ENCODE data around the gene ELL3.
"Not testable (repeated sequence)": the region's sequence is repeated elsewhere in the genome, so short reads cannot be mapped to it uniquely, and the experiment has no call there.

ELL3 gene, protein sequence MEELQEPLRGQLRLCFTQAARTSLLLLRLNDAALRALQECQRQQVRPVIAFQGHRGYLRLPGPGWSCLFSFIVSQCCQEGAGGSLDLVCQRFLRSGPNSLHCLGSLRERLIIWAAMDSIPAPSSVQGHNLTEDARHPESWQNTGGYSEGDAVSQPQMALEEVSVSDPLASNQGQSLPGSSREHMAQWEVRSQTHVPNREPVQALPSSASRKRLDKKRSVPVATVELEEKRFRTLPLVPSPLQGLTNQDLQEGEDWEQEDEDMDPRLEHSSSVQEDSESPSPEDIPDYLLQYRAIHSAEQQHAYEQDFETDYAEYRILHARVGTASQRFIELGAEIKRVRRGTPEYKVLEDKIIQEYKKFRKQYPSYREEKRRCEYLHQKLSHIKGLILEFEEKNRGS

DNA sequence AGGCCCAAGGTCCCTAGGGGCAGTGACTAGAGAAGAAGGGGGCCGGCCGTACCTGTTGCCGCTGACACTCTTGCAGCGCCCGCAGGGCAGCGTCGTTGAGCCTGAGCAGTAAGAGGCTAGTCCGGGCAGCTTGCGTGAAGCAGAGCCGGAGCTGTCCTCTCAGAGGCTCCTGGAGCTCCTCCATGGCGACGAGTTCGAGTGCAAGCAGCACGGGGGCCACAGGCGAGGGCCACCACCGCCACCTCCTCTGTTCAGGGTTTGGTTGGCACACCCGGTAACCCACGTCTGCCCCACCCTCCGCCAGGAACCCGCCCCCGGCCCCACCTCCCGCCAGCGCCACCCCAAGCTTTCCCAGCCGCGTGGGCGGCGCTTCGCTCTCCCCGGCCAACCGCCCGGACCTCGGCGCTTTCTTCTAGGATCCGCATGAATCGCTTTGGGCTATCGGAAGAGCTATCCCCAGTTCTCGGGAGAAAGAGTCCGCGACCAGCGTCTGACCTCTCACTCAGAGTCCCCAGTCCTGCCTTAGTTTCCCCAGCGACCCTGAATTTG, at the start of gene ELL3:
Gene ELL3, minus strand, starts transcription at position 249 of the 549 bp plus-strand sequence. Its CDS starts 65 bp downstream, at position 184.
- Histone ChIP-seq H3K27ac (peak within 1 kb of the TSS; percentile 90 to 94), H3K4me3 (peak within 1 kb of the TSS; percentile 72)
- peak; percentile 88 for DNase-seq (ENCODE audit: low spot score)
- TF ChIP-seq CTCF (IDR thresholded peaks at IDR 0.05), result no peak

GRCh38 chr15:43826029-43826507, 49.3 kb upstream of the ELL3 start:
- TF ChIP-seq CTCF (IDR thresholded peaks at IDR 0.05), result no peak
- peak overlapping the region; percentile 80 for H3K4me3 ChIP-seq
- peak overlapping the region in 1 of 2 donors; percentile 85 for H3K27ac ChIP-seq
- DNase-seq (ENCODE audit: low spot score), result no peak

DNA sequence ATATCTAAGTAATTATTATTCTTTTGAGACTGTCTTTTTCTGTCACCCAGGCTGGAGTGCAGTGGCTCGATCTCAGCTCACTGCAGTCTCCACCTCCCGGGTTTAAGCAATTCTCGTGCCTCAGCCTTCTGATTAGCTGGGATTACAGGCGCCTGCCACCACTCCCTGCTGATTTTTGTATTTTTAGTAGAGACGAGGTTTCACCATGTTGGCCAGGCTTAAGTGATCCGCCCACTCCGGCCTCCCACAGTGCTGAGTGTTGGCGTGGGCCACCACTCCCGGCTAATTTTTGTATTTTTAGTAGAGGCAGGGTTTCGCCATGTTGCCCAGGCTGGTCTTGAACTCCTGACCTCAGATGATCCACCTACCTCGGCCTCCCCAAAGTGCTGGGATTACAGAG, 48.5 kb upstream of the ELL3 start:
- H3K4me3 ChIP-seq; H3K27ac ChIP-seq; DNase-seq (ENCODE audit: low spot score): not testable (repeated sequence)

DNA sequence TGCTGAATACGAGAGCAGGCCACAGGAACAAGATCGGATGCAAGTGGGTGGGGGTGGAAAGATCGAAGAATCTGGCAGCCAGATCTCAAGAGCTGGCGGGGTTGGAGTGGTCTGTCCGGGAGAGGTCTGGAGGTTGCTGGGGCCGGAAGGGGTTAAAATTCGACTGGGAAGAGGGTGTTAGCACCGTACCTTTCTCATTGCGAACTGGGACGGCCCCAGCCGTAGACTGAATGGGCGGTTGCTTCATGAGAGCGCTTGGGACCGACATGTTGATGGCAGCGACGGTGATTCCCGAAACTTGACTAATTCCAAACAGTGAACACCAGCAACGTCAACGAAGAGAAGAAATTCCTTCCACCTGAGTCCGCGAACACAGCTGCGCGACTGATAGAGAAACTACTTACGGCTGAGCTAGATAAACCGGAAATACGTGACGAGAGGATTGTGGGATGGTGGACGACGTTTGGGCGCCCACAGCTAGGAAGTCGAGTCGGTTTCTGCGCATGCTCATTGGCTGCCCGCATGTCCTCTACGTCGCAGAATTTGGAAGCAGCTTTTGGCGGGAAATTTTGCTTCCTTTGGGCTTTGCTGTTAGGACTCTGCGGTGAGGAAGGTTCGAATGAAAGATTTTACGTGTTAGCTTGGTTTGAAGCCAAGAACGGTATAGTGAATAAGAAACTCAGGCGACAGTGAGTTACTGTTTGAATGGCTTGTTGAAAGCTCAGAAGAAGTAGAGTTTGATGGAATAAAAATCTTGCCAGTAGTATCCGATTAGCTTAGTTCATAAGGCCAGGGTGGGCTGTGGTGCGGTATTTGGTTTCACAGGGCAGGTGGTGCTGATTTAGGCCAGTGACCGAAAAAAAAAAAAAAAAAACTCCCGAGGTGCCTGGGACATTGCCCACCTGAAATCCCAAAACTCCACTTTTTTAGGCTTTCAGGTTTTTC, 47.8 kb upstream of the ELL3 start, which contains the start of gene MFAP1:
Gene MFAP1, minus strand, starts transcription at position 389 of the 945 bp plus-strand sequence. Its CDS starts 121 bp downstream, at position 268.
- H3K4me3 ChIP-seq, result peak within 1 kb of the TSS; percentile 82
- no peak for TF ChIP-seq CTCF (IDR thresholded peaks at IDR 0.05)
- H3K27ac ChIP-seq, result peak within 1 kb of the TSS; percentile 76 to 91
- DNase-seq (ENCODE audit: low spot score), result peak; percentile 93

DNA sequence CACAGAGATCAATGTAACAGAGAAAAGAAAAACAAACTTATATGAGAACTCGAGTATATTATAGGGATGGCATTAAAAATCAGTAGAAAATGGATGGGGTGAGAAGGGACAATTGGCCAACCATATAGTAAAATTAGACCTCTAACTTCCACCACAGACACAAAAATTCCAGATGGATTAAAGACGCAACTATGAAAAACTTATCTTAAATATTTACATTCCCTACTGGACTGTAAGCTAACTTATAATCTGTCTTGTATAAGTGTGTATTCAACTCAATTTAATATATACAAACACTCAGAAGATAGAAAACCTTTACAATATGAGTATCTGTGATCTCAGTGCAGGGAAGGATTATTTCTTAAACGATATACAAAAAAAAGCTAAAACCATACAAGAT, 44.7 kb upstream of the ELL3 start:
- H3K4me3 ChIP-seq, result no peak overlapping the region
- no peak for DNase-seq (ENCODE audit: low spot score)
- no peak for TF ChIP-seq CTCF (IDR thresholded peaks at IDR 0.05)

DNA sequence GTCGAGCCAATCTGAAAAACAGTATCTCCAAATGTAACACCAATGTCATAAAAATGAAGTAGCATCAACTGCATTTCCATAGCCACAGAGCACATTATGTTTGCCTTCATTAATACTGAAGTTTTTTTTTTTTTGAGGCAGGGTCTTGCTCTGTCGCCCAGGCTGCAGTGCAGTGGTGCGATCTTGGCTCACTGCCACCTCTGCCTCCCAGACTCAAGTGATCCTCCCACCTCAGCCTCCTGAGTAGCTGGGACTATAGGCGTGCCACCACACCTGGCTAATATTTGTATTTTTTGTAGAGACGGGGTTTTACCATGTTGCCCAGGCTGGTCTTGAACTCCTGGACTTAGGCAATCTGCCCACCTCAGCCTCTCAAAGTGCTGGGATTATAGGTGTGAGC, 38.3 kb upstream of the ELL3 start:
- H3K4me3 ChIP-seq; H3K27ac ChIP-seq; DNase-seq (ENCODE audit: low spot score): not testable (repeated sequence)

More for the DNA sequence above, 44.7 kb upstream of the ELL3 start:
- H3K27ac ChIP-seq, result no peak overlapping the region

GRCh38 chr15:43808960-43809678, 32.4 kb upstream of the ELL3 start:
- Histone ChIP-seq H3K27ac (no peak overlapping the region), H3K4me3 (no peak overlapping the region)
- no peak for DNase-seq (ENCODE audit: low spot score)
- no peak for TF ChIP-seq CTCF (IDR thresholded peaks at IDR 0.05)
